ENCODE results near the gene RNASEH1.

DNA sequence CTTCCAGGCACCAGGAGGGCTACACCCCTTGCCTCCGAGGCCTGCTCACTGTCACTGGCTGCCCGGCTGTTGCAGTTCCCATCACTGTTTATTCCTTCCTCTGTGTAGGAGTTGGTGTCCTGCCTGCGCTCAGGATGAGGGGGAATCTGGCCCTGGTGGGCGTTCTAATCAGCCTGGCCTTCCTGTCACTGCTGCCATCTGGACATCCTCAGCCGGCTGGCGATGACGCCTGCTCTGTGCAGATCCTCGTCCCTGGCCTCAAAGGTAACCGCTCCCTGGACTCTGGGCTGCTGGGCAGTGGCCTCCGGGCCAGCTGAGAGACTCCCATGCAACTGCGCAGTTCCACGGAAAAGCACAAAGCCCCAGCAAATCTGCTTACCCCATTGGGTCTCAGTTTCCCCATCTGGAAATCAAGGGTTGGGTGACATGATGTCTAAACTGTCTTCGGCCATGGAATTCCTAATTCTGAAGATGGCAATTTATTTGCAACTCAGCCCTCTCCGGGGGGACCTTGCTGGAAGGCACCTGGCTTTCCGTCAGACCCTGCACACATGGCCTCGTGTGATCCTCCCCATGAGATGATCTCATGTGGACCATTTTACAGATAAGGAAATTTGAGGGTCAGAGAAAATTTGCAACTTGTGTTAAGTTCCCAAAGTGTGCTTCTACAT, 46.2 kb upstream of the RNASEH1 start:
- TF ChIP-seq, protein P1, sequence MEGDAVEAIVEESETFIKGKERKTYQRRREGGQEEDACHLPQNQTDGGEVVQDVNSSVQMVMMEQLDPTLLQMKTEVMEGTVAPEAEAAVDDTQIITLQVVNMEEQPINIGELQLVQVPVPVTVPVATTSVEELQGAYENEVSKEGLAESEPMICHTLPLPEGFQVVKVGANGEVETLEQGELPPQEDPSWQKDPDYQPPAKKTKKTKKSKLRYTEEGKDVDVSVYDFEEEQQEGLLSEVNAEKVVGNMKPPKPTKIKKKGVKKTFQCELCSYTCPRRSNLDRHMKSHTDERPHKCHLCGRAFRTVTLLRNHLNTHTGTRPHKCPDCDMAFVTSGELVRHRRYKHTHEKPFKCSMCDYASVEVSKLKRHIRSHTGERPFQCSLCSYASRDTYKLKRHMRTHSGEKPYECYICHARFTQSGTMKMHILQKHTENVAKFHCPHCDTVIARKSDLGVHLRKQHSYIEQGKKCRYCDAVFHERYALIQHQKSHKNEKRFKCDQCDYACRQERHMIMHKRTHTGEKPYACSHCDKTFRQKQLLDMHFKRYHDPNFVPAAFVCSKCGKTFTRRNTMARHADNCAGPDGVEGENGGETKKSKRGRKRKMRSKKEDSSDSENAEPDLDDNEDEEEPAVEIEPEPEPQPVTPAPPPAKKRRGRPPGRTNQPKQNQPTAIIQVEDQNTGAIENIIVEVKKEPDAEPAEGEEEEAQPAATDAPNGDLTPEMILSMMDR (conservative IDR thresholded peaks at IDR 0.05 in 1 of 2, IDR thresholded peaks at IDR 0.05 in 1 of 2; ENCODE audit: low read depth in 1 of 2, low read length in 2 of 2), result no peak
- TF ChIP-seq EZH2 (IDR thresholded peaks at IDR 0.05; ENCODE audit: low read length, missing control alignments), result no peak

Measured in fibroblast of lung (primary cell).